Cardiac fibroblast (primary cell): ENCODE results near the gene MAGI2.
A peak's percentile ranks its signal among the peaks of the same experiment; 100 is the strongest.

Source experiments
- DNase-seq, 2 donors: peaks; one replicate each; pipeline versions ENCODE4 v3.0.0 to v3.0.0-alpha.2; 2010; ENCODE audit warnings: low read depth in 2 of 2
- H3K4me3 ChIP-seq, 2 donors: replicated peaks in 1 of 2; 1 replicate in 1 of 2; 2 replicates in 1 of 2; pipeline ENCODE4 v1.5.1; 2011; ENCODE audit warnings: low read depth in 2 of 2, low read length in 2 of 2, mild to moderate bottlenecking in 2 of 2, moderate library complexity in 1 of 2
- CTCF ChIP-seq: IDR thresholded peaks from one replicate; pipeline ENCODE4 v1.5.1; 2011; ENCODE audit warnings: low read depth, mild to moderate bottlenecking, low read length, inconsistent platforms

The MAGI2 gene

GRCh38 chr7:79320741-79321473, 132.6 kb downstream of the MAGI2 start:
- DNase-seq: no peak
- no peak for TF ChIP-seq CTCF
- H3K4me3 ChIP-seq: no peak overlapping the region

- no peak for TF ChIP-seq CTCF
- H3K4me3 ChIP-seq: no peak overlapping the region
- DNase-seq: peak; percentile 8 to 65
Measured at GRCh38 chr7:79319369-79319768, 134.1 kb downstream of the MAGI2 start.

- TF ChIP-seq CTCF: no peak
- peak; percentile 77 to 88 for DNase-seq
- H3K4me3 ChIP-seq: no peak overlapping the region
Measured at GRCh38 chr7:79317728-79318127, 135.7 kb downstream of the MAGI2 start.

GRCh38 chr7:79312022-79312421, 141.4 kb downstream of the MAGI2 start:
- no peak for DNase-seq
- H3K4me3 ChIP-seq: no peak overlapping the region
- no peak for TF ChIP-seq CTCF

- H3K4me3 ChIP-seq: no peak overlapping the region
- TF ChIP-seq CTCF: no peak
- DNase-seq: peak in 1 of 2 donors; percentile 26
Measured at GRCh38 chr7:79308192-79308591, 145.3 kb downstream of the MAGI2 start.

- H3K4me3 ChIP-seq: no peak overlapping the region
- no peak for TF ChIP-seq CTCF
- no peak for DNase-seq
Measured at GRCh38 chr7:79307376-79307775, 146.1 kb downstream of the MAGI2 start.

GRCh38 chr7:79304711-79305110, 148.8 kb downstream of the MAGI2 start:
- no peak for DNase-seq
- H3K4me3 ChIP-seq: no peak overlapping the region
- TF ChIP-seq CTCF: no peak
